Transverse colon (tissue), 4 donors: ENCODE results near the gene GPR37L1. TPM values are rescaled to one million over a fixed set of nuclear protein-coding genes. Genes with fewer than 3 reads are reported as not detected.

Experiments
- DNase-seq: peaks from one replicate; pipeline ENCODE4 v3.0.0-alpha.2; 2019
- H3K27ac ChIP-seq, 4 donors: fragments of 200-600 bp; sonication (generic); 2 replicates each; pipeline ENCODE4 v1.5.1; 2016 to 2018; ENCODE audit warnings: inconsistent platforms in 4 of 4
- H3K27me3 ChIP-seq: fragments of 200-600 bp; sonication (generic); 2 replicates; pipeline ENCODE4 v1.5.1; 2017; ENCODE audit warnings: inconsistent platforms
- H3K36me3 ChIP-seq, 4 donors: fragments of 200-600 bp; sonication (generic); 2 replicates each; pipeline ENCODE4 v1.5.1; 2017 to 2019; ENCODE audit warnings: inconsistent platforms in 4 of 4
- H3K4me1 ChIP-seq, 4 donors: fragments of 200-600 bp; sonication (generic); 2 replicates each; pipeline ENCODE4 v1.5.1; 2017 to 2020; ENCODE audit warnings: inconsistent platforms in 4 of 4
- H3K4me3 ChIP-seq, 4 donors: fragments of 200-600 bp; sonication (generic); 1 replicate in 1 of 4; 2 replicates in 3 of 4; pipeline versions ENCODE4 v1.5.1 to v1.6.1; 2017 to 2019; ENCODE audit warnings: inconsistent platforms in 4 of 4
- H3K9me3 ChIP-seq, 2 donors: fragments of 200-600 bp; sonication (generic); 2 replicates each; pipeline ENCODE4 v1.5.1; 2017 to 2019; ENCODE audit warnings: inconsistent platforms in 2 of 2
- CTCF ChIP-seq, 5 experiments: fragments of 200-600 bp in 3 of 5; fragments of 450-650 bp in 2 of 5; sonication (generic) in 3 of 5; IDR thresholded peaks; 1 replicate in 2 of 5; 2 replicates in 3 of 5; pipeline ENCODE4 v1.5.1; 2016 to 2017; ENCODE audit warnings: antibody characterized with exemption in 5 of 5, inconsistent platforms in 3 of 5, mild to moderate bottlenecking in 2 of 5, moderate library complexity in 1 of 5
- EP300 ChIP-seq: sonication (generic); formaldehyde crosslinking; IDR thresholded peaks from one replicate; pipeline ENCODE4 v1.6.1; 2017; ENCODE audit warnings: antibody characterized with exemption, low read depth
- POLR2A ChIP-seq: fragments of 450-650 bp; IDR thresholded peaks from one replicate; pipeline ENCODE4 v1.6.1; 2016; ENCODE audit warnings: antibody characterized with exemption, mild to moderate bottlenecking, moderate library complexity
- POLR2AphosphoS5 ChIP-seq, 3 donors: sonication (generic); formaldehyde crosslinking; IDR thresholded peaks; one replicate each; pipeline ENCODE4 v1.6.1; 2016; ENCODE audit warnings: antibody characterized with exemption in 3 of 3
- WGBS, 2 donors: methylation state at CpG; one replicate each; pipeline ENCODE4 v1.1.5; 2018; ENCODE audit warnings: low coverage in 1 of 2; 5-methylcytosine and 5-hydroxymethylcytosine counted together
- in situ Hi-C, 4 donors: fragments of 200-750 bp; cut with MboI; loops; one replicate each; pipeline versions ENCODE4 v1.15.0 to v1.15.1; 2017; ENCODE audit warnings: low sequenced_read_pairs in 3 of 4, low pct_ligation_motif_present in 1 of 4, low pct_unique_long_range_greater_than_20kb in 1 of 4
- intact Hi-C: fragments of 100-400 bp; cut with DNase I; formaldehyde crosslinking; loops from one replicate; pipeline ENCODE4 v1.15.1; 2023; ENCODE audit warnings: low total_unique reads
- total RNA-seq, 4 donors: library from RNA; depleted of rRNA; stranded (reverse); fragments of >200 nt; gene quantifications; one replicate each; pipeline ENCODE4 v1.1.0, GENCODE V29; 2016

GPR37L1 gene
- total RNA-seq, 4 donors from 2014 or later: 0.55 to 0.95 TPM; not detected in 2

GRCh38 chr1:202171292-202172014 lies 48.7 kb downstream of the GPR37L1 start:
- intact Hi-C loops: no loop called here
- in situ Hi-C loops: no loop called here

GRCh38 chr1:202172015-202172355 lies 49.3 kb downstream of the GPR37L1 start:
- intact Hi-C loops (no loop called here), in situ Hi-C loops (no loop called here)
- no peaks in the 10 kb centered on the region for H3K27me3 ChIP-seq
- no peaks in the 10 kb centered on the region for H3K9me3 ChIP-seq
- no peaks in the 10 kb centered on the region for H3K36me3 ChIP-seq
- H3K4me1 ChIP-seq: no peaks in the 10 kb centered on the region
- no CpG with 5 or more reads among the region's 5 CpGs for WGBS, 2 donors
- H3K4me3 ChIP-seq: no peak overlapping the region
- H3K27ac ChIP-seq: no peak overlapping the region
- TF ChIP-seq EP300: no peak
- TF ChIP-seq CTCF (IDR thresholded peaks at IDR 0.05): no peak
- no peak for TF ChIP-seq POLR2AphosphoS5 (IDR thresholded peaks at IDR 0.05)
- TF ChIP-seq POLR2A: no peak
- DNase-seq: no peak

More at GRCh38 chr1:202171292-202172014, 48.7 kb downstream of the GPR37L1 start:
- TF ChIP-seq CTCF (IDR thresholded peaks at IDR 0.05) (no peak), POLR2AphosphoS5 (IDR thresholded peaks at IDR 0.05) (no peak), POLR2A (no peak), EP300 (no peak)
- no peak overlapping the region for H3K27ac ChIP-seq
- H3K36me3 ChIP-seq: no peaks in the 10 kb centered on the region
- no peak for DNase-seq
- H3K4me1 ChIP-seq: no peaks in the 10 kb centered on the region
- H3K4me3 ChIP-seq: no peak overlapping the region
- H3K27me3 ChIP-seq: no peaks in the 10 kb centered on the region
- H3K9me3 ChIP-seq: no peaks in the 10 kb centered on the region
- 96% methylated on average over 10 of the region's 11 CpGs; no CpG with 5 or more reads in 1 of the 2 donors for WGBS, 2 donors

- H3K27me3 ChIP-seq: no peaks in the 10 kb centered on the region
- H3K4me1 ChIP-seq: no peaks in the 10 kb centered on the region
- no peak for DNase-seq
- 84% methylated on average over 7 of the region's 7 CpGs; no CpG with 5 or more reads in 1 of the 2 donors for WGBS, 2 donors
- H3K4me3 ChIP-seq: no peak overlapping the region
- intact Hi-C loops (no loop called here), in situ Hi-C loops (no loop called here)
- no peaks in the 10 kb centered on the region for H3K36me3 ChIP-seq
- no peak for TF ChIP-seq POLR2AphosphoS5 (IDR thresholded peaks at IDR 0.05)
- TF ChIP-seq EP300: no peak
- no peak for TF ChIP-seq POLR2A
- TF ChIP-seq CTCF (IDR thresholded peaks at IDR 0.05): no peak
- H3K27ac ChIP-seq: no peak overlapping the region
- H3K9me3 ChIP-seq: no peaks in the 10 kb centered on the region
These were observed 51.3 kb downstream of the GPR37L1 start for GRCh38 chr1:202173993-202174392.

GRCh38 chr1:202176949-202177927 lies 54.5 kb downstream of the GPR37L1 start:
- Histone ChIP-seq H3K4me1 (no peaks in the 10 kb centered on the region), H3K27me3 (no peaks in the 10 kb centered on the region), H3K4me3 (no peak overlapping the region), H3K9me3 (no peaks in the 10 kb centered on the region), H3K27ac (no peak overlapping the region), H3K36me3 (no peaks in the 10 kb centered on the region)
- in situ Hi-C loops: loop anchor here in 3 of 4 donors (25.0 kb wide), 2 partner anchors 135 to 535 kb away; partner anchors contain the start of gene SYT2 (in 3 of the 3)
- intact Hi-C loops: no loop called here
- no peak for DNase-seq
- TF ChIP-seq POLR2A (no peak), CTCF (IDR thresholded peaks at IDR 0.05) (no peak)
- 92% methylated on average over 29 of the region's 29 CpGs; no CpG with 5 or more reads in 1 of the 2 donors for WGBS, 2 donors
